Esophagus (tissue), 2 donors: ENCODE results near the gene SLIT3. TPM values are rescaled to one million over a fixed set of nuclear protein-coding genes. Genes with fewer than 3 reads are reported as not detected.

Source experiments
- H3K27ac ChIP-seq, 2 donors: one replicate each; pipeline ENCODE4 v1.5.1; 2013; ENCODE audit warnings: low read depth in 2 of 2, mild to moderate bottlenecking in 2 of 2, inconsistent platforms in 1 of 2, low read length in 1 of 2, moderate library complexity in 1 of 2
- H3K27me3 ChIP-seq, 2 donors: one replicate each; pipeline ENCODE4 v1.6.1; 2013; ENCODE audit warnings: low read length in 2 of 2, control low read depth in 1 of 2, mild to moderate bottlenecking in 1 of 2; ENCODE audit not compliant: insufficient read depth in 2 of 2, control insufficient read depth in 1 of 2
- H3K36me3 ChIP-seq, 2 donors: one replicate each; pipeline ENCODE4 v1.6.1; 2013; ENCODE audit warnings: low read length in 1 of 2; ENCODE audit not compliant: control insufficient read depth in 2 of 2, insufficient read depth in 2 of 2
- H3K4me1 ChIP-seq, 2 donors: one replicate each; pipeline ENCODE4 v1.6.1; 2013; ENCODE audit warnings: low read length in 1 of 2; ENCODE audit not compliant: control insufficient read depth in 2 of 2, insufficient read depth in 2 of 2
- H3K4me3 ChIP-seq, 2 donors: one replicate each; pipeline ENCODE4 v1.5.1; 2013; ENCODE audit warnings: low read length in 2 of 2, mild to moderate bottlenecking in 2 of 2, low read depth in 1 of 2, moderate library complexity in 1 of 2
- H3K9me3 ChIP-seq, 2 donors: one replicate each; pipeline ENCODE4 v1.6.1; 2013; ENCODE audit warnings: mild to moderate bottlenecking in 2 of 2, low read depth in 1 of 2, low read length in 1 of 2, moderate library complexity in 1 of 2; ENCODE audit not compliant: control insufficient read depth in 2 of 2, insufficient read depth in 1 of 2
- WGBS, 2 donors: extraction: QIAGEN DNeasy Blood & Tissue Kit; methylation state at CpG; one replicate each; pipeline ENCODE4 v1.1.7; 2013; 5-methylcytosine and 5-hydroxymethylcytosine counted together
- polyA plus RNA-seq, 2 donors: library from polyadenylated mRNA; stranded (reverse); fragments of 200-250 nt; gene quantifications; one replicate each; pipeline ENCODE4 v1.2.3, GENCODE V29; 2013
- donor health status: healthy with polysubstance abuse.
- donor health status: Bipolar disorder and iron deficiency.

Gene SLIT3
- polyA plus RNA-seq, 2 donors, result 0.53 to 2.0 TPM

DNA sequence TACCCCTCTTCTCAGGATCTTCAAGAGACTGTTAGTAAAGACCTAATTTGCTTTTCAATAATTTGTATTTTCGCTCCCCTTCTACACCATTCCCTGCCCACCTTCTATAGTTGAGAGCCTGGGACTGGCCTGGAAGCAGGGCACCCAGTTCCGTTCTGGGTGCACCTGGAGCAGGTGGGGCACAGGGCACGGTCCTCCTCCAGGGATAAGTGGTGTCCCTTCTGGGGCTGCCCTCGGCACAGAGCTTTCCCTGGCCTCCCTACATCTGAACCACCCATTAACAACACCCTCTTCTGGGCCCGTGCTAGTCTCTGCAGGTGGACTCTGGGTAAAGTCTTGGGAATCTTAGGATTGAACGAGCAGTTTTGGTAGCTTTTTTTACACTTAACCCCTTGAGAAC lies 628.9 kb downstream of the SLIT3 start:
- Histone ChIP-seq H3K4me3 (no peak overlapping the region), H3K27ac (no peak overlapping the region), H3K4me1 (no peaks in the 10 kb centered on the region), H3K9me3 (no peaks in the 10 kb centered on the region), H3K27me3 (no peaks in the 10 kb centered on the region), H3K36me3 (no peaks in the 10 kb centered on the region)
- 65 to 69% methylated on average over 6 of the region's 6 CpGs for WGBS, 2 donors

DNA sequence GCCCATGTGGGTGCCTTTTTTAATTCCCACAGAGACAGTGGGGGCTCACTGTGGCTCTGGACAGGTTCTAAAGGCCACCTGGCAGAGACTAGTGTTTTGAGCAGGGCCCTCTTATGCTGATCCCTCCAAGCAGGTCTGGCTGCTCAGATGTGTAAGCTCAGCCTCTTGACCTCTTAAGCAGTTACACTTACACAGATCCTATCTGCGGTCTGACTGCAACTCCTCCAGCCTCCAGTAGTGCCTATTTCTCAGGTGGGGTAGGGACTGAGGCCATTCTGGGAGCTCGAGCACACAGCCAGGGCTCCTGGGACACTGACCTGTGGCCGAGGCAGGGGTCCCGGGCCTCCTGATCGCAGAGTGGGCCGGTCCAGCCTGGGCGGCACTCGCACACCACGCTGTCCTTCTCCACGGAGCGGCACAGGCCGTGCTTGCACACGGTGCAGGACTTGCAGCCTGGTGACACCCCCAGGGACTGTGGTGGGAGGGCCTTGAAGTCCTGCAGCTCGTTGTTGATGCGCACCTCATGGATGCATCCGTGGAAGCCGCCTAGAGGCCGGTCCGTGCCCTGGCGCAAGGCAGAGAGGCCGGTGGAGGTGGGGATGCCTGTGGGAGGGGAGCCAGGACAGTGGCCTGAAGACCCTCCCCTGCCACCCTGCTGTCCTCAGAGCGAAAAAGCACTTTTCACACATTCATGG lies 629.9 kb downstream of the SLIT3 start:
- WGBS, 2 donors, result 81 to 84% methylated on average over 22 of the region's 22 CpGs
- Histone ChIP-seq H3K4me3 (no peak overlapping the region), H3K27ac (no peak overlapping the region), H3K36me3 (no peaks in the 10 kb centered on the region), H3K27me3 (no peaks in the 10 kb centered on the region), H3K4me1 (no peaks in the 10 kb centered on the region), H3K9me3 (no peaks in the 10 kb centered on the region)

DNA sequence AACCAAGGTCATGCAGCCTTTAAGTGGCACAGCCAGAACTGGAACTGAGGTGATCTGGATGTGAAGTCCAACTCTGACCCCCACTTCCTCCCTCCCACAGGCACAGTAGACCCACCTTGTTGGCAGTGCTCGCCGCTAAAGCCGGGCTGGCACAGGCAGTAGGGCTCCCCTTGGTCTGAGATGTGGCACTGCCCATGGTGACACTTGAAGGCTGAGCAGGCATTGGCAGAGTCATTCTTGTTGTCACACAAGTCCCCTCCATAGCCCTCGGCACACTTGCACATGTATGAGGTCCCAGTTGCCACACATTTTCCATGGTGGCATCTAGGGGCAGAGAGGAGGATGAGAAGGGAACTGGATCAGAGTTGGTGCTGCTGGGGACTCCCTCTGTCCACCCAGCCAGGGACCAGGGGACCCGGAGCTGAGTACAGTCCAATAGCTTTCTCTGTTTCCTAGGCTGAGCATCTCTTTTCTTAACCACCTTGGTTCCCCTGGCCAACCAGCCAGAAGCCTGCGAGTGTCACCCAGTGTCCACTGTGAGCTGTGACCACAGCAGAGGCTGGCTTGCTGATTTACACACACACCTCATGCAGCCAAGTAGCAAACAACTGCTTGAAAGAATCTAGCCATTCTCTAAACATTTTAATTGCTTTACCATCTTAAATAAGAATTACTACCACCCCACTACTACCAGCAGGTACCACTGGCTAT lies 631.1 kb downstream of the SLIT3 start:
- Histone ChIP-seq H3K4me3 (no peak overlapping the region), H3K27me3 (no peaks in the 10 kb centered on the region), H3K4me1 (no peaks in the 10 kb centered on the region), H3K9me3 (no peaks in the 10 kb centered on the region), H3K36me3 (no peaks in the 10 kb centered on the region), H3K27ac (no peak overlapping the region)
- 91 to 98% methylated on average over 6 of the region's 6 CpGs for WGBS, 2 donors

DNA sequence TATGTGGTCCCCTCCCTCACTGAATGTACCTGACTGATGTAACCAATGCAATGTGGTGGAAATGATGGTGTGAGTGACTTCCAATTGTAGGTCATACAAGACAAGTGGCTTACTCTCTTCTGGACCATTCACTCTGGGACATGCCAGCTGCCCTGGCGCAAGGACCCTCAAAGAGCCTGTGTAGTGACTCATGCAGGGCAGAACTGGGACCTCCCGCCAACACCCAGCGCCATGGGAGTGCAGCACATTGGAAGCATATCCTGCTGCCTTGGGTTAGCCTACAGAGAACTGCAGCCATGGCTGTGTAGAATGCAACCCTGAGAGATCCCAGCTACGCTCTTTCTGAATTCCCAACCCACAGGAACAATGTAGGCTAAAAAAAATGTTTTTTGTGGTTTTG lies 631.8 kb downstream of the SLIT3 start:
- Histone ChIP-seq H3K27me3 (no peaks in the 10 kb centered on the region), H3K4me3 (no peak overlapping the region), H3K4me1 (no peaks in the 10 kb centered on the region), H3K9me3 (no peaks in the 10 kb centered on the region), H3K27ac (no peak overlapping the region), H3K36me3 (no peaks in the 10 kb centered on the region)
- WGBS, 2 donors, result 81 to 95% methylated on average over 4 of the region's 4 CpGs

DNA sequence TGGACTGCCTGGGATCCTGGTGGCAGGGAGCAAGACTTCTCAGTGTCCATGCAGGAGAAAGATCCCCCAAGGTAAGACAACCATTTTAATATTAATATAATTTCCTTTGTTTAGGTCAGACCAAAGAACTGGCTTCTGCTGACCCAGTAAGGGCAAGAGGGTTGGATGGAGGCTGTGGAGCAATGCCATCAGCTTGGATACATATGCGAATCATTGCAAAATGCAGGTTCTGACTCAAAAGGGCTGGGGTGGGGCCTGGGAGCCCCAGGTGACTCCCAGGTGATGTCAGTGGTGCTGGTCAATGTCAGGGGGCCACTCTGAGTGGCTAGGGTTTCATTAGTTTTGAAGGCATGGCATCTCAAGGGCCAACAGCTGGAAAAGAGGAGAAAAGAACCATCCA lies 632.9 kb downstream of the SLIT3 start:
- Histone ChIP-seq H3K27me3 (no peaks in the 10 kb centered on the region), H3K27ac (no peak overlapping the region), H3K9me3 (no peaks in the 10 kb centered on the region), H3K4me1 (no peaks in the 10 kb centered on the region), H3K4me3 (no peak overlapping the region), H3K36me3 (no peaks in the 10 kb centered on the region)
- WGBS, 2 donors, result 86 to 94% methylated on average over 1 of the region's 1 CpG

DNA sequence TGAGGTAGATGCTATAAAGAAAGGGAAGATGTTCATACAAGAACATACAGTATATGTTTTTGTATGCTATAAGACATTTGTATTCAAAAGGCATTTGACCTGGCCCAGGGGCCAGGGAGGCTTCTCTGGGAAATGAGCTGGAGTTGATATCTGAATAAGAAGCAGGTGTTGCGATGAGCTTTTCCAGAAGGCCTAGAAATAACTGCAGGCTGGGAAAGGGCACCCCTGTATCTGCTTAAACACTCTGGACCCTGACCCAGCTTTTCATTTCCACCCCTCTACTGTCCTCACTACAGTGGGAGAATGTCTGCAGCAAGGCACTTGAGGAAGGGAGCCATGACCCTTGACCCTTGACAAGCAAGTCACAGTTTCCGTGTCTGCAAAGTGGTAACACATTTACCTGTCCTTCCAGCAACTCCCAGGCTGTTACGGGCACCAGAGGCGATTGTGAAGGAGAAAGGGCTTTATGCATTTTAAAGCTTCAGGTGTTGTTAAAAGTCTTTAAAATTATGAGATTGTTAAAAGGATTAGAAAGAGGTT lies 633.6 kb downstream of the SLIT3 start:
- no peaks in the 10 kb centered on the region for H3K36me3 ChIP-seq
- H3K27me3 ChIP-seq, result no peaks in the 10 kb centered on the region
- H3K9me3 ChIP-seq, result no peaks in the 10 kb centered on the region
- H3K27ac ChIP-seq, result no peak overlapping the region
- 77 to 88% methylated on average over 4 of the region's 4 CpGs for WGBS, 2 donors
- no peaks in the 10 kb centered on the region for H3K4me1 ChIP-seq
- H3K4me3 ChIP-seq, result no peak overlapping the region

DNA sequence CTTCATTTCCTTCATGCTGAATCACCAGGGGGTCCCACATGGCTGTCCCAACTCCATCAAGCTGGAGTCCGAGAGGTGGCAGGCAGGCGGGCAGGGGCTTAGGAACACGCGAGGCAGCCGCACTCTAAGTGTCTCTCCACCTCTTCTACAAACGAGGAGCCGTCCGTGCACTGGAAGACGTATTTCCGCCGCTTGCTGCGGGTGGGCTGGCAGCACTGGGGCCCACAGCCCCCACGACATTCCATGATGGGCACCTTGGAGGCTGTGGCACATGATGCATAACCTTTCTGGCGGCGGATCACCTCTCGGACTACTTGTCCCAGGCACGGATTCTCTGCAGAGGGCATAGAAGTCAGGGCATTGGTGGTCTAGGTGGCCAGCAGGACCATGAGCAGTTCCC lies 634.6 kb downstream of the SLIT3 start:
- Histone ChIP-seq H3K27me3 (no peaks in the 10 kb centered on the region), H3K4me3 (no peak overlapping the region), H3K27ac (no peak overlapping the region), H3K4me1 (no peaks in the 10 kb centered on the region), H3K9me3 (no peaks in the 10 kb centered on the region), H3K36me3 (no peaks in the 10 kb centered on the region)
- WGBS, 2 donors, result 92 to 94% methylated on average over 17 of the region's 17 CpGs

DNA sequence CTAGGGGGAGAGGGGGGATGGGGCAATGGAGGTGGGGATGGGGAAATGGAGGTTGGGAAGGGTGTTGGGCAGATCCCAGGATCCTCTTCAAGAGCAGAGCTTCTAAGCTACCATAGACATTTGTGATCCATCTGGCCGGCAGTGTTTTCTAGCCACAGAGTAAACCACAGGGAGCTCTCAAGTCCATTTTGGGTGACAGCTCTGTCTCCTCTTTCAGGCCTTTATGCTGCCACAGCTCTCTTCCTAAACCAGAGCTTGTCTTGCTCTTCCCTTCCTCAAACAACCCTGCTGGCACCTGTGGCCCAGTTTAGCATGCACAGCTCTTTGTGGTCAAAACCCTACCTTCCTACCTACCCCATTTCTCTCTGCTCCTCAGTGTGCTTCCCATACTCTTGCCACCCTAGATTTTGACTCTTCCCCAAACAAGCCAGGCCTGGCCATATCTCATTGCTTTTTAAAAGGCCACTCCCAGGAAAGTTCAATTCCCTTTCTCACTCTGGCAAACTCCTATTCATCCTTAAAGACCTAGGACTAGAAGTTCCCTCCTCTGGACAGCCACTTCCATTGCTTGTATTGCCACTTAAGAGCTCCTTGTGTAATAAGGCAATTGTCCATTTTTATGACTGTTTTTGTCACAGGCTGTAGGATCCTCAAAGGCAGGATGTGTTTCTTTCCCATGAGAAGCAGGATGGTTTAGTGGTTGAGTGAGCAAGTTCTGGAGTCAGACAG lies 637.5 kb downstream of the SLIT3 start:
- no peaks in the 10 kb centered on the region for H3K36me3 ChIP-seq
- no peaks in the 10 kb centered on the region for H3K9me3 ChIP-seq
- no peak overlapping the region for H3K4me3 ChIP-seq
- H3K27me3 ChIP-seq, result no peaks in the 10 kb centered on the region
- WGBS, 2 donors, result 65 to 77% methylated on average over 1 of the region's 1 CpG
- H3K27ac ChIP-seq, result no peak overlapping the region
- H3K4me1 ChIP-seq, result no peaks in the 10 kb centered on the region

DNA sequence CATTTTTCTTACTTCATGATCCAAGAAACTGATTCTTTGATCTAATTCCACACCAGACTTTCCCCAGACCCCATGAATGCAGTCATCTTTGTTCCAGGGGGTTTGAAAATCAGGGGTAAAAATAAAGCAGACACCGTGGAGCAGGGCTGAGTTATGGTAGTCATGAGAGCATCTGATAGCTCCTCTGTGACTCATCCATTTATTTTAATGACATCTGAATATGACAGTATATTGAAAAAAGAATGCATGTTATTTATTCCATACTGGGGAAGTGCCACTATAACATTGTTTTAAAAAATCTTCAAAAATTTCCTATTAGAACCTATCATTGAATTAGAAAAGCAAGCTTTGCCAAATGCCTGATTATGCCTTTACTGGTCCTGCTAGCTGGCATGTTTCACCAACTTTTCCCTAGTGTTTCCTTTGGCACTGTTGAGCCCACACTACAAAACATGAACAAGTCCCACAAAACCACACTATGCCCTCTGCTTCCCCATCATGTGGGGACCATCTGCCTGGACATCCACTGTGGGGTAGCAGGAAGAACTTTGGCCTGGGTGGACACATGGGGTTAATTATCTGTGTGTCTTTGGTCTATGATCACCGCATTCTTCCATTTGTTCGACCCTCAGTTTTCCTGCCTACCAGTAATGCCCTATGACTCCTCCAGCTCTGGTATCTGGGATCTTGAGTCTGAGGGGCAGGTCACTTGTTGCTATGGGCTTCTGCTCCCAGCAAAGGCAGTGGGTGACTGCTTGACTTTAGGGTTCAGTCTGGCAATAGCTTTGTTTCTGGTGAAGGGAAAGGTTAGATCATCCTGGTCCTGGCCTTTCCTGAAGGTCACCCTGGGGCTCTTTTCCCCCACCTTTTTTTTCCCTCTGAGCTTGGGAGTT lies 639.1 kb downstream of the SLIT3 start:
- H3K27ac ChIP-seq, result no peak overlapping the region
- H3K36me3 ChIP-seq, result no peaks in the 10 kb centered on the region
- 70 to 75% methylated on average over 3 of the region's 3 CpGs for WGBS, 2 donors
- H3K4me3 ChIP-seq, result no peak overlapping the region
- no peaks in the 10 kb centered on the region for H3K9me3 ChIP-seq
- H3K4me1 ChIP-seq, result peaks cover 0 to under 1% of the 10 kb centered on the region in 2 donors
- no peaks in the 10 kb centered on the region for H3K27me3 ChIP-seq
